Right lobe of liver (tissue), 4 donors: ENCODE data around the gene TYROBP.

Experiments
- CTCF ChIP-seq, 4 donors: fragments of 200-600 bp in 3 of 4; fragments of 450-650 bp in 1 of 4; IDR thresholded peaks; one replicate each; pipeline versions ENCODE4 v1.5.1 to v1.8.0; 2016 to 2022; ENCODE audit warnings: antibody characterized with exemption in 4 of 4, mild to moderate bottlenecking in 2 of 4
- POLR2A ChIP-seq: fragments of 450-650 bp; IDR thresholded peaks from one replicate; pipeline ENCODE4 v1.6.1; 2017; ENCODE audit warnings: antibody characterized with exemption, mild to moderate bottlenecking
- donor health status: DM: no; HTN: no; CAD: no.
- donor health status: DM: no; HTN: no; CAD: no.
- donor health status: DM: no; HTN: yes; CAD: no.

DNA sequence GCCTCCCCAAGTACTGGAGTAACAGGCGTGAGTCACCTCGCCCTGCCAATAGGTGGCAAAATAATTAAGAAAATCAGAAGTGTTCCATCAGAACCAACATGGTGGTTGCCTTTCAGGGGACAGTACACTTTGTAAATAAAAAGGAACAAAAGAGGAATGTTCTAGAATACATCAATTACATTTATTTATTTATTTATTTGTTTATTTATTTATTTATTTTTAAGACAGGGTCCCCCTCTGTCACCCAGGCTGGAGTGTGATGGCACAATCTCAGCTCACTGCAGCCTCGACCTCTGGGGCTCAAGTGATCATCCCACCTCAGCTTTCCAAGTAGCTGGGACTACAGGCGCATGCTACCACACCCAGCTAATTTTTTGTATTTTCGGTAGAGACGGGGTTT, 12.9 kb upstream of the TYROBP start:
- TF ChIP-seq POLR2A (no peak), CTCF (IDR thresholded peaks at IDR 0.05) (no peak)
